GM20000 (cell line): Measurements from ENCODE around the gene TSPAN33.

Experiments used
- DNase-seq: peaks from one replicate; pipeline ENCODE4 v3.0.0; 2012; ENCODE audit warnings: low spot score
- TF ChIP-seq, protein P1 (sequence below): IDR thresholded peaks from 2 replicates; pipeline ENCODE4 v1.5.1; 2012; ENCODE audit warnings: mild to moderate bottlenecking, control low read depth; ENCODE audit errors: extremely low read depth, missing control alignments

TSPAN33 gene

GRCh38 chr7:129191272-129191671 lies 46.8 kb downstream of the TSPAN33 start:
- no peak for DNase-seq
- TF ChIP-seq, protein P1, sequence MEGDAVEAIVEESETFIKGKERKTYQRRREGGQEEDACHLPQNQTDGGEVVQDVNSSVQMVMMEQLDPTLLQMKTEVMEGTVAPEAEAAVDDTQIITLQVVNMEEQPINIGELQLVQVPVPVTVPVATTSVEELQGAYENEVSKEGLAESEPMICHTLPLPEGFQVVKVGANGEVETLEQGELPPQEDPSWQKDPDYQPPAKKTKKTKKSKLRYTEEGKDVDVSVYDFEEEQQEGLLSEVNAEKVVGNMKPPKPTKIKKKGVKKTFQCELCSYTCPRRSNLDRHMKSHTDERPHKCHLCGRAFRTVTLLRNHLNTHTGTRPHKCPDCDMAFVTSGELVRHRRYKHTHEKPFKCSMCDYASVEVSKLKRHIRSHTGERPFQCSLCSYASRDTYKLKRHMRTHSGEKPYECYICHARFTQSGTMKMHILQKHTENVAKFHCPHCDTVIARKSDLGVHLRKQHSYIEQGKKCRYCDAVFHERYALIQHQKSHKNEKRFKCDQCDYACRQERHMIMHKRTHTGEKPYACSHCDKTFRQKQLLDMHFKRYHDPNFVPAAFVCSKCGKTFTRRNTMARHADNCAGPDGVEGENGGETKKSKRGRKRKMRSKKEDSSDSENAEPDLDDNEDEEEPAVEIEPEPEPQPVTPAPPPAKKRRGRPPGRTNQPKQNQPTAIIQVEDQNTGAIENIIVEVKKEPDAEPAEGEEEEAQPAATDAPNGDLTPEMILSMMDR = no peak

DNA sequence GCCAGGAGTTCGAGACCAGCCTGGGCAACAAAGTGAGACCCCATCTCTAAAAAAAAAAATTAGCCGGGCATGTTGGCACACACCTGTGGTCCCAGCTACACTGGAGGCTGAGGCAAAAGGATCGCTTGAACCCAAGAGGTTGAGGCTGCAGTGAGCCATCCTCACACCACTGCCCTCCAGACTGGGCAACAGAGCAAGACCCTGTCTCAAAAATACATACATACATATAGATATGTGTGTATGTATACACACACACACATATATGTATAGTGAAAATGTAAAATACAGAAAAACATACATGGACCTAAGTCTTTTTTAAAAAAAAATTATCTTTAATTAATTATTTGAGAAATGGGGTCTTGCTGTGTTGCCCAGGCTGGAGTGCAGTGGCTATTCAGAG lies 49.4 kb downstream of the TSPAN33 start:
- DNase-seq = no peak
- TF ChIP-seq, protein P1 = no peak

DNA sequence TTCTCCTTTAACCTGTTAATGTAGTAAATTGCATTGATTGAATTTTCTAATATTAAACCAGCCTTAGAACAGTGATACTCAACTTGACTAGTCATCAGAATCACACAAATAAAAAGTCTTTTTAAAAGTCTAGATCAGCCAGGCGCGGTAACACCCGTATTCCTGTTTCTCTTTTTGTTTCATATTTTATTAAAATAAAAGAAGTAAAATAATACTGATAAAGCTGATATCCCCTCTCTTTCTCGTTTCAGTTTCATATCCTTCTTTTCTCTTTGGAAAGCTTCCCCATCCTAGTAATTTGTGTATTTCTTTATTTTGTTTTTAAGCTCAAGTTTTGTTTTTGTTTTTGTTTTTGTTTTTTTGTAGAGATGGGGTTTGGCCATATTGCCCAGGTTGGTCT lies 53.3 kb downstream of the TSPAN33 start:
- DNase-seq = no peak
- TF ChIP-seq, protein P1 = no peak

DNA sequence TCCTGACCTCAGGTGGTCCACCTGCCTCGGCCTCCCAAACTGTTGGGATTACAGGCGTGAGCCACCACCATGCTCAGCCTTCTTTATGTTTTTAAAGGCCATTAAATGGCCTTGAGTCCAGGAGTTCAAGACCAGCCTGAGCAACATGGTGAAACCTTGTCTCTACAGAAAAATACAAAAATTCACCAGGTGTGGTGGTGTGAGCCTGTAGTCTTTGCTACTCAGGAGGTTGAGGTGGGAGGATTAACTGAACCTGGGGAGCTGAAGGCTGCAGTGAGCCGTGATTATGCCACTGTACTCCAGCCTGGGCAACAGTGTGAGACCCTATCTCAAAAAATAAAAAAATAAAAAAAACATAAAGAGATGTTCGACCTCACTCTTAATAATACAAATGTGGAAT lies 54.9 kb downstream of the TSPAN33 start:
- TF ChIP-seq, protein P1 = no peak
- no peak for DNase-seq

- DNase-seq = no peak
- TF ChIP-seq, protein P1 = no peak
Measured at GRCh38 chr7:129202058-129202777, 57.7 kb downstream of the TSPAN33 start.

DNA sequence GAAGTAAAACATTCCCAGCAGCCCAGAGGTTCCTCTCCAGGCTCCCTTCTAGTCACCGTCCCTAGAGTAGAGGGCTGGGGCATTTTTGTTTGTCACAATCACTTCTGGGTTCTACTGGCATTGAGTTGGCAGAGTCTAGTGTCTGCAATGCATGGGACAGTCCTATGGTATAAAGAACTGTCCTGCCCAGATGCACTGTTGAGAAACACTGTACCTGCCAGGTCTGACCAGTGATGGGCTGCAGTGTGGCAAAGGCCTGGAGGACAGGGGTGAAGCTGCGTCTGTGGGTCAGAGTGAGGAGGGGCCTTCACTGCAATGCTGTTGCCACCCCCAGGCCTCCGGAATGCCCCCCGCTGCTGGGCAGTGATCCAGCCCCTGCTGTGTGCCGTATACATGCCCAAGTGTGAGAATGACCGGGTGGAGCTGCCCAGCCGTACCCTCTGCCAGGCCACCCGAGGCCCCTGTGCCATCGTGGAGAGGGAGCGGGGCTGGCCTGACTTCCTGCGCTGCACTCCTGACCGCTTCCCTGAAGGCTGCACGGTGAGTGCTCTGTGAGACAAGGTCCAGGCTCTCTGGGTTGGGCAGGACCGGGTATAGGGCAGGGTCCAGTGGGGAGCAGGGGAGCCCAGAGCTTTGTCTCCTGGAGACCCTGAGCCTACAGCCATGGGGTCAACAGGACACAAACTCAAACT lies 58.7 kb downstream of the TSPAN33 start:
- DNase-seq = no peak
- TF ChIP-seq, protein P1 = no peak

GRCh38 chr7:129205126-129205818 lies 60.8 kb downstream of the TSPAN33 start:
- TF ChIP-seq, protein P1 = no peak
- no peak for DNase-seq
